ENCODE results near the gene COX4I2.
A peak's percentile ranks its signal among the peaks of the same experiment; 100 is the strongest.
"Not testable (repeated sequence)": the region's sequence is repeated elsewhere in the genome, so short reads cannot be mapped to it uniquely, and the experiment has no call there.

The COX4I2 gene

DNA sequence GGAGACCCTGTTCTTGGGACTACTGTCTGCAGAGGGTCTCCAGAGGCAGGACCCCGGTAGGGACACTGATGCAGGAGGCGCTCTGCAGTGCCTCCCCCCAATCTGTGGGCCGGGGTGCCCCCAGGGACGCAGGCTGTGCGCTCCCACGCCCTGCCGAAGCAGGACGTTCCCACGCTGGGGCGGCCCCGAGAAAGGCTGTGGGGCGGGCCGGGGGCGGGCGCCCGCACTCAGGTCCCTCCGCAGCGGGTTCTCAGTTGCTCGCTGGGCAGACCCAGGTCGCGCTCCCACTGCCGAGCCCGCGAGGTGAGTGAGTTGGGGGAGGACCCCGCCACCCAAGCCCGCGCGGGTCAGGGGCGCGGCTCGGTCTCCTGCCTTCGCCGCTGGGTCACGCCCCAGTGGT is at the start of gene COX4I2:
Gene COX4I2, plus strand, starts transcription at position 253 of the 400 bp plus-strand sequence. CDS start 1,106 bp downstream, outside the sequence.
- DNase-seq: no peak

DNA sequence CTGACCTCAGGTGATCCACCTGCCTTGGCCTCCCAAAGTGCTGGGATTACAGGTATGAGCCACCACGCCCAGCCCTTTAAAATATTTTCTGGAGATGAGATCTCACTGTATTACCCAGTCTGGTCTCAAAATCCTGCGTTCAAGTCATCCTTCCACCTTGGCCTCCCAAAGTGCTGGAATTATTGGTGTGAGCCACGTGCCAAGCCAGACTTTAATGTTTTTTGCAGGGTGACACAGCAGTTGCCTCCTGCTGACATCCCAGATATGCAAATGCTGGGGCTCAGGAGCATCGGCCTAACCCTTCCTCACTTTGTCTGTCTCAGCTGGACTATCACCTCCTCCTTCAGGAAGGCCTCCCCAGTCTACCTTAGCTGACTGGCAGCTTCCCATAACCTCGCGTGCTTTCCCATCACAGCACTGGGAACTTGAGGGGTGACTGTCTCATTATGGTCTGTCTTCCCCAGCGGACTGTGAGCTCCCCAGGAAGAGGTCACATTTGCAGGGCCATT is 46.9 kb upstream of the COX4I2 start:
- DNase-seq: no peak

DNA sequence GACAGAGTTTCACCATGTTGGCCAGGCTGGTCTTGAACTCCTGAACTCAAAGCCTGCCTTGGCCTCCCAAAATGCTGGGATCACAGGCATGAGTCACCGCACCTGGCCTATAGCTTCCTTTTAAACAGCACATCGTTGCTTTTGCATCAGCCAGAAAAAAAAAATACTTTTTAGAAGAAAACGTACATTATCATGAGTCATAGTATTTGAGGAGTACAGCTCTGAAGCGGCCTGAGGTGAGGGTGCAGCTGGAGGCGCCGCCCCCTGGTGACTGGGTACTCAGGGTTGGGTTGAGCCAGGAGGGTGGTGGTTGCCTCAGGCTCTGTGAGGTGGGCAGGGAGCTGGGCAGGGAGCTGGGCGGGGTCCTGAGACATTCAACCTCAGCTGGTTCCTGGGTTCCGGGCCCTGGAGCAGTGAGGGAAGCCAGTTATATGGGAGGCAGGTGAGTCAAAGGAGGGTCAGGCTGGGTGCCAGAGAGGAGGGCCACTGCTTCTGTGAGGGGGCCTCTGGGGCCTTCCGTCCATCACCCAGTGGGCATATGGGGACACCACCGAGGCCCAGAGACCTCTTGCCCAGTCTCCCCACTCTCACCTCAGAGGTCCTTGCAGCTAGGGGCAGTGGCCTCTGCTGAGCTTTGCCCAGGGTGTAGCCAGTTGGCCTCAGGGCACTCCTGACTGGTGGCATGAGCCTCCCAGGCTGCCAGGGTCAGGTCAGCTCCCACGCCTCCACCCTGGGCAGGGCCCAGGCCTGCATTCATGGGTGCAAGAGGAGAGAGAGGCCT is 44.3 kb upstream of the COX4I2 start:
- DNase-seq: no peak

DNA sequence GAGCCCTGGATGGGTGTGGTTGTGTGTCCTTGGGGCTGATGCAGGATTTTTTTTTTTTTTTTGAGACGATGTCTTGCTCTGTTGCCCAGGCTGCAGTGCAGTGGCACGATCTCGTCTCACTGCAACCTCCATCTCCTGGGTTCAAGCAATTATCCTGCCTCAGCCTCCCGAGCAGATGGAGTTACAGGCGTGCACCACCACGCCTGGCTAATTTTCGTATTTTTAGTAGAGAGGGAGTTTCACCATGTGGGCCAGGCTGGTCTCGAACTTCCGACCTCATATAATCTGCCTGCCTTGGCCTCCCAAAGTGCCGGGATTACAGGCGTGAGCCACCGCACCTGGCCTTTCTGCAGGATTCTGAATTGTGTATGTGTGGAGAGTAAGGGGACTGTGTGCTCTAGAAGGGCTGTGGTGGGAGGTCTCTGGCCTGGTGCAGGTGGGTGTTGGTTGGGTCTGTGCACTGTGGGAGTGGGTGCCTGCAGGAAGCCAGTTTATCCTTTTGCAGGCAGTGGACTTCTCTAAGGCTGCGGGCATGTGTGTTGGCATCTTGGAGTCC is 43.6 kb upstream of the COX4I2 start:
- DNase-seq: no peak

DNA sequence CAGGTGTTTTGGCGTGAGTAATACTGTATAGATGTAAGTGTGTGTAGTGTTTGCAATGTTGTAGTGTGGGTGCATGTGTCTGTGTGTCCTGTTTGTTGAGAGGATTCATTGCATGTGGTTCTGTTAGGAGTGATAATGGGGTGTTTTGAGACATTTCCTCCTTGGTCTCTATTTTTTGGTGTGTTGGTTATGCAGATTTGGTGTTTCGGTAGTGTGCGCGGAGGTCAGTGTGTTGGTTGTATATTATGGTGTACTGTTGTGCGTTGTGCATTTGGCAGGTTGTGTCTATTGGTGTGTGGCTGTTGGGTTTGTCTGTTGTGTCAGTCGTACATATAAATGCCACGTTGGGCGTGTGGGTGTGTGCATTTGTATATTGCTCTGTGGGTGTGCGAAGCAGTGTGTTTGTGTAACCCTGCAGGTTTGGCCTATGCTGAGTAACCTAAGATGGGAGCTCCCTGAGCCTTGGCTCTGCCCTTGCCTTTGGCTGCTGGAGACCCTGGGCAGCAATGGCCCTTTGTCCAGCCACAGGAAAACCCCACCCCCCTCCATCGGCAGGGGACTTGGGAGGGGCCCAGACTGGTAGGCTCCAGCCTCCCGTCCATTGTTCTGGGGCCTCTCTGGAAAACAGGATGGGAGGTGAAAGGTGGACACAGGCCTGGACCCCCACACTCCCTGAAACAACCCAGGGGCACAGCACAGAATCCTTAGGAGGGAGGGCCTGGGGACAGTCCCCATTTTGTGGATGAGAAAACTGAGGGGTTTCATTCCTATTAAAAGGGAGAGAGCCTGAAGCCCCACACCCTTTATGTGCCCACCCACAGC is 42.9 kb upstream of the COX4I2 start:
- no peak for DNase-seq

DNA sequence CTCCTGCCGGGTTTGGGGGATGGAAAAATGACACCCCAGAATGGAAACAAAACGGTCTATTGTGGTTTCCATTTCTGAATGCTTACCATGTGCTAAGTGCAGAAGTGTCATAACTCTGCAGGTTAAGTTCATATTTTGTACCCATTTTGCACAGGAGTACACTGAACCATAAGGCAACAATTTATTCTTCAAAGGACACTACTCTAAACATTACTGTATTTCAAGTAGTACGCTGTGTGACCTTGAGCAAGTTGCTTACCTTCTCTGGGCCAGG is 42.4 kb upstream of the COX4I2 start:
- DNase-seq: no peak

DNA sequence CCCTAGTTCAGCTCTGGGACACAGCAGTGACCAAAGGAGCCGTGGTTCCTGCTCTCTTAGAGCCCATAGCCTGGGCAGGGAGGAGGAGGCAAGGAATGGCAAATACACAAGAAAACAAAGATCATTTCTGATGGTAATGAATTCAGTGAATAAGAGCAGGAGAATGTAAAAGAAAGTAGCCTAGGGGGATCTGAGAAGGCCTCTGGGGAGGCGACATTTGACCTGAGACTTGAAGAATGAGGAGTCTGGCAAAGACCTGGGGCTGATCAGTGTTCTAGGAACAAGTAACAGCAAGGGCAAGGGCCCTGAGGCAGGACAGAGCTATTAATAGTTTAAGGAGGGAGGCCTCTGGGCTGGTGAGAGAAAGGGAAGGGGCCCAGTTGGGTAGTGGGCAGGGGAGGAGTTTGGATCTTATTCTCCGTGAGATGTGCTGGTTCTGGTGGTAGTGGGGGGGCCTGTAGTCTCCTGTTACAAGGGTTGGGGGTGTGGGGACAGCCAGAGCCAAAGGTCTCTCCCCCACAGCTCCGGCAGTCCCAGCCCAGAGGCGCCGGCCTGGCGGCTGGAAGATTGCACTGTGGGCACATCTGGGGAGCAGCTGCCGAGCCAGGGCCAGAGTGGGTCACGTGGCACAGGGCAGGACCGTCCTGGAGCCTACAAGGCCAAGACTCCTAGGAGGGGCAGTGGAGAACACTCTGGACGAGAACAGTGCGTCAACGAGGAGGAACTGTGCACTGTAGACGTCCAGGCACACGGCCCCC is 41.9 kb upstream of the COX4I2 start:
- DNase-seq: no peak

DNA sequence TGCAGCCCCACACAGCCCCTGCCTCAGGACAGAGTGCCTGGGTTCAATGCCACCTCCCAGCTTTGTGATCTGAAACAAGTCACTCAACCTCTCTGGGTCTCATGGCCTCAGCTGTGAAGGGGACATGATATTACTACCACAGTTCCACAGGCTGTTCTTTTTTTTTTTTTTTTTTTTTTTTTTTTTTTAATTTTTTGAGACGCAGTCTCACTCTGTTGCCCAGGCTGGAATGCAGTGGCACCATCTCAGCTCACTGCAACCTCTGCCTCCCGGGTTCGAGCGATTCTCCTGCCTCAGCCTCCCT is 41.3 kb upstream of the COX4I2 start:
- DNase-seq: not testable (repeated sequence)

DNA sequence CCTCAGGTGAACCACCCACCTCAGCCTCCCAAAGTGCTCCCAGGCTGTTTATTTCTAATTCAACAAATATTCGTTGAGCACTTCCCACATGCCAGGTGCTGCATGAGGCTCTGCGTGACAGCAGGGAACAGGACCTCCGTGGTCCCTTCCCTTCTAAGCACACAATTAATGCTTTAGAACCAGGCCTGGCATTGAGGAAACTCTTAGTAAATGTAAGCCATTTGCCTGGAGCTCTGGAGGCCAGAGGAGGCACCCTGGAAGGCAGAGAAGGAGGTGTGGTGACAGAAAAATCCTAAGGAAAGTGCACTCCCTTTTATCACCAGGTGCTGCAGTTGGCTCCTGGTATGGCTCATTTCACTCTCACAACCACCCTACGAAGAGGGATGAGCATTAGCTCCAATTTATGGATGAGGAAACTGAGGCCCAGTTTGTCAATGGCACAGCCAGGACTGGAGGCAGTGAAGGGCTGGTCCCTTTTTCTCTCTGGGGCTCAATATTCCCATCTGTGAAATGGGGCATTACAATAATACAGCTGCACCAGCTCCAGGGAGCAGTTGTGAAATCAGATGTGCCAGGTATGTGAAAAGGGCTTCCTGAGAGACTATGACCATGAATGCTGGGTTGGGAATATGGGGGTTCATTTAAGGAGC is 40.8 kb upstream of the COX4I2 start:
- no peak for DNase-seq

DNA sequence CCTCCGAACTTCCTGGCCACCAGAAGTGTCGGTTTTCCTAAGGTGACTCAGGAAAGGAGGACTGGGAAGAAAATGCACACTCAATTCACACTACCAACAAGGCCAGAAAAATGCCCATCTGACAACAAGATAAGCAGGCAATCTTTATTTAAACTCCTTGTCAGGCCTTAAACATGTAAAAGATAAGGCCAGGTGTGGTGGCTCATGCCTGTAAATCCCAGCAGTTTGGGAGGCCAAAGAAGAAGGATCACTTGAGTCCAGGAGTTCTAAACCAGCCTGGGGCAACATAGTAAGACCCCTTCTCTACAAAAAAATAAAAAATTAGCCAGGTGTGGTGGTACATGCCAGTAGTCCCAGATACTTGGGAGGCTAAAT is 40.2 kb upstream of the COX4I2 start:
- DNase-seq: no peak

DNA sequence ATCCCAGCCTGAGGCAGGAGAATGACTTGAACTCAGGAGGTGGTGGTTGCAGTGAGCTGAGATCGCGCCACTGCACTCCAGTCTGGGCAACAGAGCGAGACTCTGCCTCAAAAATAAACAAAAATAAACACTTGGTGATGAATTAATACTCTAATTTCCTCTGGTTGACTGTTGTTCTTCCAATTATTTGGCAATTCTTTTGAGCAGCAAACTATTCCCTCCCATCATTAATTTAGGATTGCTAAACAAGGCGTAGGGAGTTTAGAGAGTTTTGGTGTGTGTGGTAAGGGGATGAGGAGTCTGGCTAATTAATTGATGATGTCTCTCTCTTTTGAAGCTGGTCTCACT is 35.3 kb upstream of the COX4I2 start:
- DNase-seq: no peak

DNA sequence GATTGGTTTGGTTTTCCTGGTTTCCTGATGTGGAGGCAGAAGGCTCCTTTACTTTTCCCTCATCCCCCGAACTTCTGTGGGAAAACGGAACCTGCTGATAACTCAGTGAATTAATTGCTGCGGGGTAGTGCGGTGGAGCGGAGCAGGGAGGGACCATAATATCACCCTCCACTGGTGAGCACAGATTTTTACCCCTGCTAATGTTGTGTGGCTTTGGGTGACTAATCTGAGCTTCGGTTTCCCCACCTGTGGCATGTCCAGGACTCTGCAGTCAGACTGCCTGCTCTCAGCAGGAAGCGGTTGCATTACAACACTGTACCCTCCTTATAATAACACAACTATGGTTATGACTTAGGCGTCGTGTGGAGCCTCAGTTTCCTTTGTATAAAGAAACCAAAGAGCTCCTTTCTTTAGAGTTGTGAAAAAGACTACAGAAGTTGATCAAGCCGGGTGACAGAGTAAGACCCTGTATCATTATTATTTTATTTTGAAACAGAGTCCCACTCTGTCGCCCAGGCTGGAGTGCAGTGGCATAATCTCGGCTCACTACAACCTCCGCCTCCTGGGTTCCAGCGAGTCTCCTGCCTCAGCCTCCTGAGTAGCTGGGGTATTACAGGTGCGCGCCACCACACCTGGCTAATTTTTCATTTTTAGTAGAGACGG is 34.8 kb upstream of the COX4I2 start:
- DNase-seq: no peak

DNA sequence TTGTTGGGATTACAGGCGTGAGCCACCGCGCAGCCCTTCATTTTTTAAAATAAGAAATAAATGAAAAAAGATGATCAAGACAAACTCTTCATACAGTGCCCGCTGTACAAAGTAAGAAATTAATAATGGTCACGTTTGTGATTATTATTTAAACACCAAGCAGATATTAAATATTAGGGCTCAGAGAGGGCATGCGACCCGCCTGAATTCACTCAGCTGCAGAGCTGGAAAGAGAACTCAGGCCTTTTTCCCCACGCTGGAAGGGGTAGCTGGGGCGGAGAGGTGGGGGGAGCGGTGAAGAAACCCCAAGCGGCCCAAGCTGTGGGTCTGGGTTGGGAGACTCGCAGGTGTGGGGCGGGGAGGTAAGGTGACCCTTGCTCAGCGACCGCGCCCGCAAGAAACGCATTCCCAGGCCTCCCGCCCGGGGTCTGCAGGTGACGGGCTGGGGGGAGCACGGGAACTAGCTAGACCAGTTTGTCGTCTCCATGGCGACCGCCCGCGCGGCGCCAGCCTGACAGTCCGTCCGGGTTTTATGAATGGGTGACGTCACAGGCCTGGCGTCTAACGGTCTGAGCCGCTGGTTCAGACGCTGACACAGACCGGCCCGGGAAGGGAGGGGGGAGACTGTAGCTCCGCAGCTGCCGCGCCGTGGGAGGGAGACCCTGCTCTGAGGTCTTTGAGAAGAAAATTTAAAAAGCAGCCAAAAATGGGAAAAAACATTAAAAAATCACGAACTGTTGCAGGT is 33.7 kb upstream of the COX4I2 start:
- peak; percentile 99 for DNase-seq

DNA sequence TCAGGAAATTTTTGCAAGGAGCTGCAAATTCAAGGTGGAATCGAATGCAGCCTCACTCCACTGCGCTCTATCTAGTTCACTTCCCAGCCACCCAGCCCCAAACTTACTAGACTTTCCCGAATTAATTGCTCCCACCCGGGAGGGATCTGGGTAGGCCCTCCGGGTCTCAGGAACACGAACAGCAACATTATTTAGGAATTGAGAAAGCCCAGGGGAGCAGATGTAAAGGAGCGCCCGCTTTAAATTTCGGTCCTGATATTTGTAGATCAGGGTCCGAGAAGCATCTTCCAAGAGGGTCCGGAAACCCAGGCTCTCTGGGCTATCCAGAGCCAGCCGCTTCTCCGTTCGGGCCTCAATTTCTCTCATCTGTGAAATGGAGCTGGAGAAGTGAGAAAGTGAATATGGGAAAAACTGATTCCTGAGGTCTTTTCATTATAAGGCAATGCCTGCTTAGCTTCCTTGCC is 33.1 kb upstream of the COX4I2 start:
- no peak for DNase-seq

DNA sequence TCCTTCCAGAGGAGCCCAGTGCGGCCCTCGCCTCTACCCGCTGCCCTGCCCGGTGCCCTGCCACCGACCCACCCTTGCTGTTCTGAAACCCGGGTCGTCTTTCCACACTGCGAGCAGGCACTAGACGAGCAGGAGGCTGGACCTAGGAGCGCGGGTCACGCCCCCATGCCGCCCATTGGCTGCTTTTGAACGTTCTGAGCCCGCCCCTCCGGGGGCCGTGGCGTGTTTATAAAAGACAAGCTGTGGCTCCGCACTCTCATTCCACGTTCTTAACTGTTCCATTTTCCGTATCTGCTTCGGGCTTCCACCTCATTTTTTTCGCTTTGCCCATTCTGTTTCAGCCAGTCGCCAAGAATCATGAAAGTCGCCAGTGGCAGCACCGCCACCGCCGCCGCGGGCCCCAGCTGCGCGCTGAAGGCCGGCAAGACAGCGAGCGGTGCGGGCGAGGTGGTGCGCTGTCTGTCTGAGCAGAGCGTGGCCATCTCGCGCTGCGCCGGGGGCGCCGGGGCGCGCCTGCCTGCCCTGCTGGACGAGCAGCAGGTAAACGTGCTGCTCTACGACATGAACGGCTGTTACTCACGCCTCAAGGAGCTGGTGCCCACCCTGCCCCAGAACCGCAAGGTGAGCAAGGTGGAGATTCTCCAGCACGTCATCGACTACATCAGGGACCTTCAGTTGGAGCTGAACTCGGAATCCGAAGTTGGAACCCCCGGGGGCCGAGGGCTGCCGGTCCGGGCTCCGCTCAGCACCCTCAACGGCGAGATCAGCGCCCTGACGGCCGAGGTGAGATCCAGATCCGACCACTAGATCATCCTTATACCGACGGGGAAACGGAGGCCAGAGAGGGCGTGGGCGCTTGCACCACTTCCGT is 32.4 kb upstream of the COX4I2 start, which contains the start of gene ID1:
Gene ID1, plus strand, starts transcription at position 259 of the 871 bp plus-strand sequence. Its CDS starts 99 bp downstream, at position 358.
- peak; percentile 99 for DNase-seq

DNA sequence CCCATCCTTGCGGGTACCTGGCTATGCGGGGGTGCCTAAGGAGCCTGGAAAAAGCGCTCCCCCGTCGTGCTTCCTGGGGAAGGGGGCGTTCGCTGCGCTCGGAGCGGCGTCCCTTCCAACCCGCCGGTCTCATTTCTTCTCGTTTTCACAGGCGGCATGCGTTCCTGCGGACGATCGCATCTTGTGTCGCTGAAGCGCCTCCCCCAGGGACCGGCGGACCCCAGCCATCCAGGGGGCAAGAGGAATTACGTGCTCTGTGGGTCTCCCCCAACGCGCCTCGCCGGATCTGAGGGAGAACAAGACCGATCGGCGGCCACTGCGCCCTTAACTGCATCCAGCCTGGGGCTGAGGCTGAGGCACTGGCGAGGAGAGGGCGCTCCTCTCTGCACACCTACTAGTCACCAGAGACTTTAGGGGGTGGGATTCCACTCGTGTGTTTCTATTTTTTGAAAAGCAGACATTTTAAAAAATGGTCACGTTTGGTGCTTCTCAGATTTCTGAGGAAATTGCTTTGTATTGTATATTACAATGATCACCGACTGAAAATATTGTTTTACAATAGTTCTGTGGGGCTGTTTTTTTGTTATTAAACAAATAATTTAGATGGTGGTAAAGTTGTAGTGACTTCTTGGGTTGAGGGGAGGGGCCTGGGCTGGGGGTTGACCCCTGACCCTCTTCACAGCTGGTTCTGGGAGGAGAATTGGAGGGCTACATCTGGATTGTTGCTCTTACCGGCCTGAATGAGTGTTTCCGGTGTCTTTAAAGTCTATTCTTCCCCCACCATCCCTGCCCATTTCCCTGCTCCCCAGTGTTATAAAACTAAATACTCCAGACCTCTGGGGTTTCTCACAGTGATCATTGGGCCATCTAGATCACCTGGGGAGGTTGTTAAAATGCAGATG is 31.6 kb upstream of the COX4I2 start:
- DNase-seq: peak; percentile 56

DNA sequence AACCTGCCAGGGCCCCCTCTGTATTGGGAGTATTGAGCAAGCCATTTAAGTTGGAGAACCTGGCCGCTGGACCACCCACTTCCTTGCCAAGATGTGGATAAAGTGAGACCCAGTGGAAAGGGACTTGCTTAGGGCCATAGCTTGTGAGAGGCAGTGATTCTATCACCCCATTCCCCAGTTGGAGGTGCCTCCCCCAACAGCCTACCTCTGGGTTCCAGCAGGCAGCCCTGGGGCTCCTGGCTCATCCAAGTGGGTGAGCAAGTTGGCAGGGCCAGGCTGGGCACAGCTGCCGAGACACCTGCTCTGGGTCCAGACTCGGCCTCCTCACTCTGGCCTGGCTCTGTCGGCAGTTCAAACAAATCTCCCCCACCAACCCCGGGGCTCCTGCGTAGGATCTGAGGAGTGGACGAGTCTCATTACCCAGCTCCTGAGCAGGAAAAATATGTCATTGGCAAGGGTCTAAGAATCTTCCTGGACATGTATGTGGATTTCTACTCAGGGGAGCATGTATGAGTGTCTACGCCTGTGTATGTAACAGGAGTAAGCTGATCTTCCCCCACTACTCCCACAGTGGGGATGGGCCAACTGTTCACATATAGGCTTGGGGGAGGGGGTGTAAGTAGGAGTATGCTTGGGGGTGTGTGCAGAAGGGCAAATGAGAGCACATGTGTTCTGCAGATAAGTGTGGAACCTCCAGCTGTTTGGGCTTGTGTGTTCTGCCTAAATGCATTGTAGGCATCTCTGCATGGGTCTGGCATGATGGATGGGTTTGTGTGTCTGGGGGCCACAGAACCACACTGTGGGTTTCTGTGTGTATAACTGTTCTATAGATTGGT is 30.7 kb upstream of the COX4I2 start:
- peak; percentile 92 for DNase-seq

DNA sequence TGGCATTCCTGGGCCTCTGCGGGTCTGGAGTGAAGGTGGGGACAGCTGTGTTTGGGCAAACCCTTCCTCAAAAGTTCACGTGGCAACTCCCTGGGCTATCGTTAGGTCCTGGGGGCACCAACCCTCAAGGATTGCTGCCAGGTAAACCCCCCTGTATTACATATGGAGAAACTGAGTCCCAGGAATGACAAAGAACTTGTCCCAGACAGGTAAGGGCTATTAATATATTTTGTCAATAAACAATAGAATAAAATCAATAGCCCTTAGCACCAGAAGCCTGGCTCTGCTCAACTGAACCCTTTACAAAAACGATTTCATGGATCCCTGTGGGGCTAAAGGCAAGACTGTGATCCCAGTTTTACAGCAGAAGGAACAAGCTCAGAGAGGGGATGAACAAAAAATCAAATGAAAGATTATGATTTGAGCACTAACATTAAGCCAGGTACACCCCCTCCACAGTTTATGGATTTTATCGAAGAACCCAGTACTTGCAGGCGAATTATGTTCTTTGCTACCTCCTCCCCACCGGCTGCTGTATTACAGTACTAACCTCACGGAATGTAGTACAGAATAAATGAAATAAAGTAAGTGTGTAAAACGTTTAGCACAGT is 30.0 kb upstream of the COX4I2 start:
- no peak for DNase-seq

Data from NCI-H1105 treated with DMSO at 0.1 percent for 48 hours (cell line).